Body of pancreas (tissue), 4 donors: ENCODE data around the gene MTTP. TPM values are rescaled to one million over a fixed set of nuclear protein-coding genes. Genes with fewer than 3 reads are reported as not detected.

Experiments used
- ATAC-seq: fragments of 150-250 bp; one replicate; pipeline ENCODE4 v1.9.1; 2016
- DNase-seq, 4 donors: peaks; one replicate each; pipeline ENCODE4 v3.0.0-alpha.2; 2019
- H3K27ac ChIP-seq, 4 donors: fragments of 200-600 bp; sonication (generic); 1 replicate in 3 of 4; 2 replicates in 1 of 4; pipeline versions ENCODE4 v1.5.1 to v1.6.1; 2016 to 2019; ENCODE audit warnings: mild to moderate bottlenecking in 1 of 4, mixed read lengths in 1 of 4, moderate library complexity in 1 of 4
- H3K27me3 ChIP-seq, 2 donors: fragments of 200-600 bp; sonication (generic); one replicate each; pipeline ENCODE4 v1.6.0; 2016; ENCODE audit warnings: mild to moderate bottlenecking in 1 of 2
- H3K36me3 ChIP-seq, 2 donors: fragments of 200-600 bp; sonication (generic); replicated peaks in 1 of 2; 2 replicates each; pipeline ENCODE4 v1.5.1; 2016; ENCODE audit warnings: low read depth in 2 of 2; ENCODE audit not compliant: insufficient read depth in 1 of 2
- H3K4me1 ChIP-seq: fragments of 200-600 bp; sonication (generic); one replicate; pipeline ENCODE4 v1.6.0; 2016
- H3K4me3 ChIP-seq, 2 donors: fragments of 200-600 bp; sonication (generic); 1 replicate in 1 of 2; 2 replicates in 1 of 2; pipeline ENCODE4 v1.5.1; 2016 to 2019
- H3K9me3 ChIP-seq, 3 donors: fragments of 200-600 bp; sonication (generic); 1 replicate in 2 of 3; 2 replicates in 1 of 3; pipeline ENCODE4 v1.5.1; 2016
- CTCF ChIP-seq, 7 experiments: fragments of 450-650 bp in 4 of 7; fragments of 200-600 bp in 3 of 7; sonication (generic) in 3 of 7; IDR thresholded peaks; one replicate each; pipeline ENCODE4 v1.5.1; 2016 to 2019; ENCODE audit warnings: antibody characterized with exemption in 7 of 7
- POLR2A ChIP-seq, 3 donors: fragments of 450-650 bp; IDR thresholded peaks; one replicate each; pipeline ENCODE4 v1.6.1; 2016; ENCODE audit warnings: antibody characterized with exemption in 3 of 3, mild to moderate bottlenecking in 2 of 3
- WGBS, 2 donors: methylation state at CpG; one replicate each; pipeline ENCODE4 v1.1.5; 2017; 5-methylcytosine and 5-hydroxymethylcytosine counted together
- intact Hi-C: fragments of 100-400 bp; cut with DNase I; formaldehyde crosslinking; loops from one replicate; pipeline ENCODE4 v1.15.1; 2023
- total RNA-seq, 2 donors: library from RNA; depleted of rRNA; stranded (reverse); fragments of >200 nt; gene quantifications; one replicate each; pipeline ENCODE4 v1.1.0, GENCODE V29; 2016

MTTP gene
- total RNA-seq, 2 donors from 2014 or later = not detected

- Histone ChIP-seq H3K27ac (no peak overlapping the region), H3K36me3 (no peaks in the 10 kb centered on the region), H3K27me3 (no peaks in the 10 kb centered on the region), H3K4me1 (no peaks in the 10 kb centered on the region), H3K4me3 (no peak overlapping the region), H3K9me3 (no peaks in the 10 kb centered on the region)
- intact Hi-C loops = no loop called here
- TF ChIP-seq POLR2A (IDR thresholded peaks at IDR 0.05) = no peak
- TF ChIP-seq CTCF (IDR thresholded peaks at IDR 0.05) = no peak
- DNase-seq (no peak), ATAC-seq (no peak)
Measured at GRCh38 chr4:99587309-99587708, 12.7 kb downstream of the MTTP start.

GRCh38 chr4:99587803-99588202 is 13.2 kb downstream of the MTTP start:
- 32 to 35% methylated on average over 1 of the region's 1 CpG for WGBS, 2 donors
- H3K36me3 ChIP-seq = no peaks in the 10 kb centered on the region
- intact Hi-C loops = no loop called here
- H3K27me3 ChIP-seq = no peaks in the 10 kb centered on the region
- no peaks in the 10 kb centered on the region for H3K4me1 ChIP-seq
- ATAC-seq = peak; percentile 35
- TF ChIP-seq POLR2A (IDR thresholded peaks at IDR 0.05) = no peak
- no peak for TF ChIP-seq CTCF (IDR thresholded peaks at IDR 0.05)
- no peak overlapping the region for H3K4me3 ChIP-seq
- H3K9me3 ChIP-seq = no peaks in the 10 kb centered on the region
- no peak overlapping the region for H3K27ac ChIP-seq
- no peak for DNase-seq

- H3K4me1 ChIP-seq = peaks cover 9% of the 10 kb centered on the region
- no peak overlapping the region for H3K4me3 ChIP-seq
- H3K27me3 ChIP-seq = no peaks in the 10 kb centered on the region
- DNase-seq = no peak
- intact Hi-C loops = no loop called here
- H3K36me3 ChIP-seq = no peaks in the 10 kb centered on the region
- TF ChIP-seq CTCF (IDR thresholded peaks at IDR 0.05) (no peak), POLR2A (IDR thresholded peaks at IDR 0.05) (no peak)
- no peaks in the 10 kb centered on the region for H3K9me3 ChIP-seq
- ATAC-seq = no peak
- no peak overlapping the region for H3K27ac ChIP-seq
- 89 to 90% methylated on average over 3 of the region's 3 CpGs for WGBS, 2 donors
Measured at GRCh38 chr4:99591757-99592156, 17.1 kb downstream of the MTTP start.

- Histone ChIP-seq H3K4me3 (no peak overlapping the region), H3K9me3 (no peaks in the 10 kb centered on the region), H3K27ac (no peak overlapping the region), H3K4me1 (peaks cover 9% of the 10 kb centered on the region), H3K27me3 (no peaks in the 10 kb centered on the region), H3K36me3 (no peaks in the 10 kb centered on the region)
- TF ChIP-seq POLR2A (IDR thresholded peaks at IDR 0.05) (no peak), CTCF (IDR thresholded peaks at IDR 0.05) (no peak)
- DNase-seq = no peak
- intact Hi-C loops = no loop called here
- 26 to 27% methylated on average over 4 of the region's 4 CpGs for WGBS, 2 donors
- no peak for ATAC-seq
Measured at GRCh38 chr4:99593781-99594641, 19.4 kb downstream of the MTTP start.

- H3K36me3 ChIP-seq = no peaks in the 10 kb centered on the region
- DNase-seq (no peak), ATAC-seq (no peak)
- no peak overlapping the region for H3K4me3 ChIP-seq
- 84 to 98% methylated on average over 2 of the region's 2 CpGs for WGBS, 2 donors
- no peak overlapping the region for H3K27ac ChIP-seq
- peaks cover 9% of the 10 kb centered on the region for H3K4me1 ChIP-seq
- H3K9me3 ChIP-seq = no peaks in the 10 kb centered on the region
- TF ChIP-seq POLR2A (IDR thresholded peaks at IDR 0.05) = no peak
- TF ChIP-seq CTCF (IDR thresholded peaks at IDR 0.05) = no peak
- intact Hi-C loops = no loop called here
- H3K27me3 ChIP-seq = no peaks in the 10 kb centered on the region
Measured at GRCh38 chr4:99594818-99595217, 20.2 kb downstream of the MTTP start.
